ENCODE data around the gene SMG6.

Gene SMG6

GRCh38 chr17:2124391-2124790 lies 179.2 kb downstream of the SMG6 start:
- no peaks in the 10 kb centered on the region for H3K9me3 Mint-ChIP-seq

GRCh38 chr17:2123375-2124251 lies 180.0 kb downstream of the SMG6 start:
- TF ChIP-seq CTCF (IDR thresholded peaks at IDR 0.05): no peak
- peaks cover 4% of the 10 kb centered on the region for H3K27me3 Mint-ChIP-seq (ENCODE audit: low read depth, poor library complexity)
- no peak for DNase-seq
- H3K4me1 Mint-ChIP-seq: peaks cover 33% of the 10 kb centered on the region
- no peak overlapping the region for H3K4me3 Mint-ChIP-seq
- H3K27ac Mint-ChIP-seq: peak overlapping the region; percentile 76
- peaks cover 39% of the 10 kb centered on the region for H3K36me3 Mint-ChIP-seq (ENCODE audit: low read depth)
- no peaks in the 10 kb centered on the region for H3K9me3 Mint-ChIP-seq

More at GRCh38 chr17:2124391-2124790, 179.2 kb downstream of the SMG6 start:
- H3K4me1 Mint-ChIP-seq: peaks cover 33% of the 10 kb centered on the region
- H3K27me3 Mint-ChIP-seq (ENCODE audit: low read depth, poor library complexity): peaks cover 4% of the 10 kb centered on the region
- no peak for DNase-seq
- no peak for TF ChIP-seq CTCF (IDR thresholded peaks at IDR 0.05)
- H3K36me3 Mint-ChIP-seq (ENCODE audit: low read depth): peaks cover 39% of the 10 kb centered on the region
- H3K4me3 Mint-ChIP-seq: no peak overlapping the region
- H3K27ac Mint-ChIP-seq: peak overlapping the region; percentile 47

GRCh38 chr17:2122641-2123302 lies 180.8 kb downstream of the SMG6 start:
- H3K4me3 Mint-ChIP-seq: no peak overlapping the region
- no peak for TF ChIP-seq CTCF (IDR thresholded peaks at IDR 0.05)
- H3K27me3 Mint-ChIP-seq (ENCODE audit: low read depth, poor library complexity): peaks cover 4% of the 10 kb centered on the region
- H3K9me3 Mint-ChIP-seq: no peaks in the 10 kb centered on the region
- peaks cover 38% of the 10 kb centered on the region for H3K36me3 Mint-ChIP-seq (ENCODE audit: low read depth)
- no peak for DNase-seq
- peak overlapping the region; percentile 76 for H3K27ac Mint-ChIP-seq
- H3K4me1 Mint-ChIP-seq: peaks cover 33% of the 10 kb centered on the region

GRCh38 chr17:2120586-2121335 lies 182.8 kb downstream of the SMG6 start:
- H3K9me3 Mint-ChIP-seq: no peaks in the 10 kb centered on the region
- TF ChIP-seq CTCF (IDR thresholded peaks at IDR 0.05): no peak
- H3K36me3 Mint-ChIP-seq (ENCODE audit: low read depth): peaks cover 26% of the 10 kb centered on the region
- no peak overlapping the region for H3K27ac Mint-ChIP-seq
- H3K27me3 Mint-ChIP-seq (ENCODE audit: low read depth, poor library complexity): no peaks in the 10 kb centered on the region
- no peak for DNase-seq
- H3K4me3 Mint-ChIP-seq: no peak overlapping the region
- peaks cover 33% of the 10 kb centered on the region for H3K4me1 Mint-ChIP-seq

- peaks cover 6% of the 10 kb centered on the region for H3K4me1 Mint-ChIP-seq
- no peak for TF ChIP-seq CTCF (IDR thresholded peaks at IDR 0.05)
- H3K36me3 Mint-ChIP-seq (ENCODE audit: low read depth): peaks cover 13% of the 10 kb centered on the region
- DNase-seq: no peak
- H3K4me3 Mint-ChIP-seq: no peak overlapping the region
- no peak overlapping the region for H3K27ac Mint-ChIP-seq
- no peaks in the 10 kb centered on the region for H3K27me3 Mint-ChIP-seq (ENCODE audit: low read depth, poor library complexity)
- no peaks in the 10 kb centered on the region for H3K9me3 Mint-ChIP-seq
Measured at GRCh38 chr17:2113279-2113622, 190.3 kb downstream of the SMG6 start.

All from nephron progenitor cell (in vitro differentiated cells).